AG10803 (cell line): ENCODE measurements around the gene PP2D1.

ENCODE experiments used
- DNase-seq: peaks from one replicate; pipeline ENCODE4 v3.0.0; 2010; ENCODE audit warnings: low read depth
- H3K4me3 ChIP-seq: 2 replicates; pipeline ENCODE4 v1.5.1; 2011; ENCODE audit warnings: mild to moderate bottlenecking, low read length, control low read depth
- CTCF ChIP-seq: conservative IDR thresholded peaks from 2 replicates; pipeline ENCODE4 v1.5.1; 2011; ENCODE audit warnings: mild to moderate bottlenecking, low read length, control low read depth, inconsistent platforms

PP2D1 gene

DNA sequence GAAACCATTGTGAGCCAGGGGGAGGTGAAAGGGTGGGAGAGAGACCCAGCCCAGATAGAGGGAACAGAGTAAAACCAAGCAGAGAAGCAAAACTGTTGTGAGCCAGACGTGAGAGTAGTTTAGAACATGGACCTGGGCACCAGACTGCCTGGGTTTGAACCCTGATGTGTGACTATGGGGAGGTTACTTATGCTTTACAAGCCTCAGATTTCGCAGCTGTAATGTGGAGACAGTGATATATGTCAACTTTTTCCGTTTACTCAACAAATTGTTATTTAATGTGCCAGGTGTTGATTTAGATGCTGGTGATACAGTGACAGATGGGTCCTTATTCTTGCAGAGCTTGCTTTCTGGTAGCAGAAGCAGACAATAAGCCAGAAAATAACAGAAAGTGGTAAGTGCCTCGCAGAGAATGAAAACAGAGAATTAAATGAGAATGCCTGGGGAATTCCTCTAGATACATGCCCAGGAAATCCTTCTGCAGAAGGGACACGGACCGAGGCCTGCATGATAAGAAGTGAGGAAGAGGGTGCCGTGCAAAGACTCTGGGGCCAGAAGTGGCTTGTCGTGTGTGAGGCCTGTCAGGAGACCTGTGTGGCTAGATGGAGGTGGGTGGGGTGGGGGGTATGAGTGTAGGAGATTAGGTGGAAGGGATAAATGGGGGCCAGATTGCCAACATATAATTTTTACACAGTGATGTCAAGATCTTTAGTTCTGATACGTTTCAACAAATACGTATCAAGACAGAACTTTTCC is 43.1 kb upstream of the PP2D1 start:
- no peak for TF ChIP-seq CTCF
- no peak overlapping the region for H3K4me3 ChIP-seq
- DNase-seq = no peak

GRCh38 chr3:20054549-20054987 is 42.5 kb upstream of the PP2D1 start:
- peak; percentile 90 for DNase-seq
- no peak overlapping the region for H3K4me3 ChIP-seq
- TF ChIP-seq CTCF = no peak

DNA sequence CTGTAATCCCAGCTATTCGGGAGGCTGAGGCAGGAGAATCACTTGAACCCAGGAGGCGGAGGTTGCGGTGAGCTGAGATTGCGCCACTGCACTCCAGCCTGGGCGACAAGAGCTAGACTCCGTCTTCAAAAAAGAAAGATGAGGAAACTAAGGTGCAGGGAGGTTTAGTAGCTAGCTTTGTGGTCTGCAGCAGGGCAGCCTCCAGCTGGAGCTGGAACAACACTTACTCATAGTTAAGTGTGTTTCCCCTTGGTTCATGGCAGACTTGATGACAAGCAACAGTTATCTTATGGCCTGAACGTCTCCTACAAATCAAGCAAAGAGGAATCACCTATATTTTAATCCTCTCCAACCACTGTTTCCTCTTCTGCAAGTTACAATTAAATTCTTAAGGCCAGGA is 40.8 kb upstream of the PP2D1 start:
- no peak for DNase-seq
- H3K4me3 ChIP-seq = no peak overlapping the region
- TF ChIP-seq CTCF = no peak

- no peak for TF ChIP-seq CTCF
- no peak for DNase-seq
- H3K4me3 ChIP-seq = no peak overlapping the region
Measured at GRCh38 chr3:20051123-20051806, 39.2 kb upstream of the PP2D1 start.

DNA sequence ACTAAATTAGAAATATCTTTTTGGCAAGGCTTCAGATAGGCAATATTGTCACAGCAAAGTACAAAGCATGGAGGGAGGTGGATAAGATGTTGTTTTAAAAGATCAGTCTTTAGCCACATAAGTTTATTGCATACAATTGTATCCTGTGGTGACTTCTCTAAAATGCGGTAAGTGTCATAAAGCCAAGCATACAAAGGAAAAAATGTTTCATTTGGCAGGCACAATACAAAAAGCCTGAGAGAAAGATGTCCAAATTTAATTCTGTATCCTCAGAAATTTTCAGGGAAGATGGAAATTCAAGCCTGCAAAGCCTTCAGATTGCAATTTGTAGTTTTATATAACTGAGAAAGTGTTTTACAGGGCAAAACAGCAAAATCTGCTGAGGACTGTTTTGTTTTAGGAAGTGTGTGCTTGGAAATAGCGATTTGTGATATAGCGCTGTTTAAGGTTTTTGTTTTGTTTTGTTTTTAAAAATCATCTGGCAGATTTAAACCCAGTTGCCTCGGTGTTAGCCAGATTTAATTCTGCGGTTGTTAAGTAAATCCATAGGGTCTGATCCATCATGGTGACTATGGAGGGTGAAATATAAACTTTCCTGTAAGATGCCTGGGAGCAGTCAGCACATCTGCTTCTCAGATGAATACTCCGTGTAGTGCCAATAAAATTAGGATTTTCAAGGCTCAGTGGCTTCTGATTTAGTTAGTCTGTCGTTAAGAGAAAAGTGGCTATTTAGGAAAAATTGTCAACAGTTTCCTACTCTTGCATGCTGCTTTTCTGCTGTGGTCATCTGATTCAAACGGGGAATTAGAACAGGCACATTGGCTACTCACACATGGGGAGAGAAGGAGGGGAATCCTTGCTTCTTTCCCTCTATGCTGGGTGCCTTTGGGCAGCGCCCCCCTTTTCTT is 36.2 kb upstream of the PP2D1 start:
- peak; percentile 57 for DNase-seq
- TF ChIP-seq CTCF = no peak
- peak overlapping the region; percentile 41 for H3K4me3 ChIP-seq

GRCh38 chr3:20047341-20047779 is 35.3 kb upstream of the PP2D1 start:
- TF ChIP-seq CTCF = no peak
- H3K4me3 ChIP-seq = no peak overlapping the region
- DNase-seq = no peak
